ENCODE results near the gene RNU6-1.

GRCh38 chr15:67803996-67804843 is 35.6 kb downstream of the RNU6-1 start:
- TF ChIP-seq ETS1 (IDR thresholded peaks at IDR 0.05) (no peak), CTCF (conservative IDR thresholded peaks at IDR 0.05; ENCODE audit: low read depth in 2 of 2) (no peak), CREB1 (CRISPR knock-in tag; IDR thresholded peaks at IDR 0.05; ENCODE audit: low read depth) (no peak), EZH2phosphoT487 (IDR thresholded peaks at IDR 0.05; ENCODE audit: unreplicated experiment) (no peak), POLR2AphosphoS5 (IDR thresholded peaks at IDR 0.05; ENCODE audit: low read depth) (no peak), EZH2 (IDR thresholded peaks at IDR 0.05; ENCODE audit: low read depth, unreplicated experiment) (no peak), NANOG (IDR thresholded peaks at IDR 0.05; ENCODE audit: borderline replicate concordance) (no peak), REST (IDR thresholded peaks at IDR 0.05; ENCODE audit: unreplicated experiment) (no peak), ZNF114 (CRISPR knock-in tag; IDR thresholded peaks at IDR 0.05) (no peak), JUNB (IDR thresholded peaks at IDR 0.05; ENCODE audit: unreplicated experiment) (no peak)

Data from GM23338 (cell line).